GM18867 (cell line): ENCODE data around the gene ZNF101.

Source experiments
- ATAC-seq: cut with Tn5 transposase; IDR thresholded peaks from one replicate; pipeline ENCODE4 v1.9.1; 2021; ENCODE audit warnings: mild to moderate bottlenecking, moderate library complexity; ENCODE audit not compliant: unreplicated experiment

Gene ZNF101

DNA sequence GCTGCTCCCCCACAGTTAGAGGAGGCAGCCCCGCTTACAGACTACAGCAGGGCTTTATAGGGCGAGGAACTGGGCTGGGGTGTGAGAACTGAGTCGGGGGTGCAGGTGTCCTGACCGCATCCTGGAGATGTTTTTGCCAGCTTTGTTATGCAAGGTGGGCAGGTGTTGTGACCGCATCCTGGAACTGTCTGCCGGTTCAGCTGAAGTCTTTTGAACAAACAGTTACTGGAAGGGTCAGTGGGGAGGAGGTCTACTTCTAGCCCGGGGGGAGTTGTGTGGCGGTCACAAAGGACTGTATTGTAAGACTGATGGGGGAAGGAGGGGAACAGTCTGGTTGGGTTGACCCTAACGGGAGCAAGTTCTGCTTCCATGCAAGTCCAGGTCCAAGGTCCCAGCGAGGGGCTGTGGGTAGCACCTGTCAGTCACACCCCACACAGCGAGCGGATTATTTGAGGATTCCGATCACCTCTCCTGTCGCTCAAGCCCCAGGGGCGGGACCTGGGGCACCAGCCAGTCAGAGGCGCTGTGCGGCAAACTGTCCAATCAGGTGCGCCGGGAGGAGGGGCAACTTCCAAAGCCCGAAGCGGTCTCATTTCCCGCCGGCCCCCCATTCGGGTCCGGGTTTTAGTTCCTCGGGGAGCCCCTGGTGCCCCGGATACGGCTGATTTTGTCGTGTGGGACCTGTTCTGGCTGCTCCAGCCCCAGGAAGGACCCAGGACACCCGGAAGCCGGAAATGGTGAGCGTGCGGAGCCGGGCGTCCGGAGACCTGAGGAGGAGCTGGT is at the start of gene ZNF101:
TSS of gene ZNF101 (plus strand) at position 610 of the 783 bp plus-strand sequence. CDS start at position 735, 125 bp downstream.
- ATAC-seq: peak; percentile 67

DNA sequence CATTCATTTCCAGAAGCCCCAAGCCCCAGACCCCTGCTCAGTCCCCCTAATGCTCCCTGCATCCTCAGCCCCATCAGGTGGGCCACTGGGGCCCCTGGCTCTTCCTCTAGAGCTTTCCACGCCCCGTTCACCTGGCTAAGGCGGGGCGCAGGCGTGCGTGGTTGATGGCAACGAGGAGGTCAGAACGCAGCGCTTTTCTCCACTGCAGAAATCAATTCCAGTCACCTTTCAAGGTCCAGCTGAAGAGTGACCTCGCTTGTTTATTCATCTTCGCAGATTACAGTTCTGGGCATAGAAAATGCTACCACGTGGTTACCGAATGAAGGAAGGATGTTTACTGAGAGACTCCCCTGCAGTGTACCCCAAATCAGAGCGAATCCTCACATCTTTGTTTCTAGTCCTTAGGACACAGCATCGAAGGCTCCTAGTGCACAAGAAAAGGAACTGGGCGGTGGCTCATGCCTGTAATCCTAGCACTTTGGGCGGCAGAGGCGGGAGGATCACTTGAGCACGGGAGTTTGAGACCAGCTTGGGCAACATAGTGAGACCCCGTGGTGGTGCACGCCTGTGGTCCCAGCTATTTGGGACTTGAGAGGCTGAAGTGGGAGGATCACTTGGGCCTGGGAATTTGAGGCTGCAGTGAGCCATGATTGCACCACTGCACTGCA is 49.3 kb upstream of the ZNF101 start:
- ATAC-seq: no peak

DNA sequence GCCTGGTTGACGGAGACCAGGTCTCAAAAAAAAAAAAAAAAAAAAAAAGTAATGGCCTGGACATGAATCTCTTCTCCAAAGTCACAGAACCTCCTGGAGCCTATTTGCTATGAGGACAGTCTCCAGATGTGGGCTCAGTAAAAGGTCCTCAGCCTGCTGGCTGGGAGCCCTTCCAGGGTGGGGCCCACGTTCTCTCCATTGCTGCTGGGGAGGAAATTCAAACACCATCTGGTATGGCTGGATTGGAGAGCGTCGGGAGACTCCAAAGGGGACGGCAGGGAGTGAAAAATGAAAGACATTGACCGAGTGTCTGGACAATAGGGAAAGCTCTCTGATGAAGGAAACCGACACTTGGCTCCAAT is 48.8 kb upstream of the ZNF101 start:
- ATAC-seq: no peak

DNA sequence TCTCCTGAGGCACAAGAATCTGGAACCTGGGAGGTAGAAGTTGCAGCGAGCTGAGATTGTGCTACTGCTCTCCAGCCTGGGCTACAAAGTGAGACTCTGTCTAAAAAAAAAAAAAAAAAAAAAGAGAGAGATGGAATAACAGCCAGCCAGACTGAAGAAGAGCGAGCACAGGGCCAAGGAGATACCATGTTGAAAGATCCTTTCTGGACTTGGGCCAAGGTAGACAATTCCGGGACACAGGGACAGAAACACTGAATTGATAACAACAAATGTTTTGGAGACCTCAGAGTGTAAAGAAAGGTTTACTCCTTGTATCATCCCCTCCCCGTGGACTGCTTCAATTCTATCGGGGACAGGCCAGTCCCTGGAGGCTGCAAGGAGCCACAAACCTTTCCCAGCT is 45.3 kb upstream of the ZNF101 start:
- ATAC-seq: no peak

DNA sequence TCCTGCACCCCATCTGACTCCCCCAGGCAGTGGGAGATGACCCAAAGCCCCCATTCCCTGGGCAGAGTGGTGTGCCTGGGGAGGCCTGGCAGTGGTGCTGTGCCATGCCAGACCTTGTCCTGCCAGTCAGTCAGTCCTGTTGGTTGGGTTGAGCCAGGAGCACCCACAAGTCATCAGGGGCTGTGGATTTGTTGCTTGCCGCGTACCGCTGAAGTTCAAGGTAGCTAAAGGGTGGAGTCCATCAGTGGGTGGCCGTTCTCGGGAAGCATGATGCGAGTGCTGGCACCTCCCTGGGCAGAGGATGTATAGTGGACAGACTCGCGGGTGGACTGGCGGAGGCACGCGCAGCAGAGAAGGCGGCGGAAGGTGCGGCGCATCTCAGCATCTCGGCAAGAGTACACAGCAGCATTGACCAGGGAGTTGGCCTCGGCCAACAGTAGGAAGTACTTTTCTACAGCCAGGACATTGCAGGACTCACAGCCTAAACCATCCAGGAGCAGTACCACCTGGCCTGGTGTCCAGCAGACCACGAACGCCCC is 44.5 kb upstream of the ZNF101 start:
- ATAC-seq: no peak

DNA sequence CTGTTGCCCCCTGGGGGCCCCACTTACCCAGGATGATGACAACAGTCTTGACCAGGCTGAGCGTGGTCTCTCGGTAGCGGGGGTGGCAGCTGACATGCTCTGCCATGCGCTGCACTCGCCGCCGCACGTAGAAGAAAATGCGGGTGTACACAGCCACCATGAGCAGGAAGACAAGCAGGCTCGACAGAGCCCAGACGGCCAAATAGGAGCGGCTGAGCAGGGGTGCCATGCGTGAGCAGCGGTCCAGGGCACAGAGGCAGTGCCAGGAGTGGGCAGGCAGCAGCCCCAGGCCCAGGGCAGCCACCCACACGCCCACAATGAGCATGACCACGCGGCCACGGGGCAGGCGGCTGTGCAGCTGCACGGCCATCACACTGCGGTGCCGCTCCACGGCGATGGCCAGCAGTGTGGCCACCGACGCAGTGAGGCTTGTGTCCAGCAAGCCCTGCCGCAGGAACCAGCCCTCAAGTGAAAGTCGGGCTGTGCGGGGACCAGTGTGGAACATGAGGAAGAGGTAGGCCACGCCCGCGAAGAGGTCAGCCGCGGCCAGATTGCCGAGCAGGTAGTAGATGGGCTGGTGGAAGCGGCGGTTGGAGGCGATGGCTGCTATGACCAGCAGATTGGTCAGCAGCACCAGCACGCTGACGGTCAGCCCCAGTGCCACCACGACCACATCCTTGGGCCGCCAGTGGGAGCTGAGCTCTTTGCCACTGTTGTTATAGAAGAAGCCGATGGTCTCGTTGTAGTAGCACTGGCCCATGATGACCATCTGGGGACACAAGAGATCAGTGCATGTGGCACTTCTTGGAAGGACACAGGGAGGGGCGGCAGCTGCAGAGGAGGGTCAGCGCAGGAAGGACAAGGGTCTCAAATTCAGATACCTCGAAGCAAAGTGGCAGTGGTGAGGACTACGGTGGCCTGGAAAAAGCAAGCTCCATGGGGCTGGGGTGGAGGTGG is 41.8 kb upstream of the ZNF101 start:
- ATAC-seq: no peak

DNA sequence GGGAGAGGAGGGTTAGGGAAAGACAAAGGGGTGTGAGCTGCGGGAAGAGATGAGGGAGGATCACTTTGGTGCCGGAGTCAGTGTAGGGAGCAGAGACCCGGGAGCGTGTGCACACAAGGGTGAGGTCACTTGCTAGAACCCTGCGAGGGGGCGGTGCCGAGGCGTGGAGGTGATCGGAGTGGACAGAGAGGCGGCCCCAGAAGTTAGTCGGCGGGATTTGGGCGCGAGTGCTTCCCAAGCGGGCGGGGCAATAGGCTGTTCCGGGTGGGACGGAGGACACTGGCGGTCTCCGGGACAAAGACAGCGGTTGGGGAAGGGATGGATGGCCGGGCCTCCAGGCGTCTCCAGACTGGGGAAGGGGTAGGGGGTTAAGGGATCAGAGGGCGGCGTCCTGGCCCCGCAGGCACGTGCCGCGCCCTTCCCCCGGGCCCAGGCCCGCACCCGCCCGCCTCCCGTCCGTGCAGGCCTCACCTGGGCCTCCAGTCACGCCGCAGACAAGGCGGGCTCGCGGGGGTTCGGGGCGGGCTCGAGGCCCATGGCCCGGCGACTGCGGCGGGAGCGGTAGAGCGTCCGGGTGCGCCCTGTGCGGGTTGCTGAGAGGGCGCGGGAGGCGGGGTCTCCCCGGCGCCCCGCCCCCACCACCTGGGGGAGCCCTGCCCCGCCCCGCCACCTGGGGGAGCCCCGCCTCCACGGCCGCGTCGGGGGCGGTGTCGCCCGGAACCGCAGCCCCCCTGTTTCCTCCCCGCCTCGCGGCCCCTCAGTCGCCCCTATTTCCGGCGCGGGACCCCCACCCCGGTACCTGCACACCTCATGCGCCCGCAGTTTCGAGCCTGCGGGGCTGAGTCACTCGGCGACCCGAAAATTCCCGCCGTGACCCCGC is 40.8 kb upstream of the ZNF101 start, which contains the start of gene LPAR2:
TSS of gene LPAR2 (minus strand) at position 600 of the 880 bp plus-strand sequence. CDS start 945 bp downstream, outside the sequence.
- peak; percentile 73 for ATAC-seq

DNA sequence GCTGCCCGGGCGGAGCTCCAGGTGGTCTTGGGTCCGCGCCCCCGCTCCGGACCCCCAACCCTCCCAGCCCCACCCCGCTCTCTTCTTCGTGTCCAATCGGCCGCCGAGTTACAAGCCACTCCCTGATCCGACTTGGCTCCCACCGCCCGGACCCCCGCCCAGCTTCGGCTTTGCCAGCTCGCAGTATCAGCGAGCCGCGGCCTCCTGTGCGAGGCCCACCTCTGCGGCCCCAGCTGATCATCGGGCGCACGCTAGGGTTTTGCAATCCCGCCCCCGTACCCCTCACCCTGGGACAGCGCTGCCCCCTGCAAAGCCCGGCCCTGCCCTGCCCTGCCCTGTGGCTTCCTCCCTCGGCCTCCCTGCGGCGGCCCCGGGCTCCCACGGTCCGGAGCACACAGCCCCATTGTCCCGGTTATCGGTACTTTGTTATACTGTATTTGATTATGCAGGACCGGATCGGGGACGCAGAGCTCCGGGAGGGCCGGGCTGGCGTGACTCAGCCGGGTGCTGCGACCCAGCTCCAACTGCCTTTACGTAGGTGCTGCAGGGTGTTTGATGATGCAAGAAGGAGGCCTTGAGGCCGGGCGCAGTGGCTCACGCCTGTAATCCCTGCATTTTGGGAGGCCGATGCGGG is 40.0 kb upstream of the ZNF101 start:
- ATAC-seq: peak; percentile 12

DNA sequence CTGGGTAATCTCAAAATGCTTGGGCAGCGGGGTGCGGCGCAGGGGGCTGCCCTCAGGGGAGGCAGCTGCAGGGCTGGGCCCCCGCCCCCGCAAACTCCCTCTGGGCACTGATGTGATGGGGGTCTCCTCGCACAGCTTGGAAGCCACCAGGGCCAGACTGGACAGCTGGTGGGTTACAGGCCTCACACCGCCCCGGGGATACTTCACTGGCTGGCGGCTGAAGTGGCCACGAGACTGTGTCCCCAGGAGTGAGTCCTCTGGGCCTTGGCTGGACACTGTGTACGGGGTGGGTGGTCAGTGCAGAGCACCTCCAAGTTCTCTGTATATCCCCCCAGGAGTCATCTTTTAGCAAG is 38.6 kb upstream of the ZNF101 start:
- no peak for ATAC-seq

DNA sequence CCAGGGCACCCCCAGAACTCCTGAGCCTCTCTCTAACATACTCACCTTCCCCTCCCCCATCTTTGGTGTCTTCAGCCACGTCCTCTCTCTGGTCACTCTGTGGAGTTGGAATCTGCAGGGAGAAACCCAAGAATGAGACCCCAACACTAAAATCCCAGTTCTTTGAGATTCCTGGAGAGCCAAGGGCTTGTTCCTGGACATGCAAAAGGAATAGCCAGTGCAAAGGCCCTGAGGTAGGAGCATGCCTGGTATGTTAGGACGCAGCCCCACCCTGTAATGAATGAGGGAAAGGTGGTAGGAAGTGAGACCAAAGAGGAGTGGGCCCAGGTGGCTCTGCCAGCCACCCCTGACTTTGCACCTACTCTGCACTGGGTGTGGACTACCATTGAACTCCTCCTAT is 38.2 kb upstream of the ZNF101 start:
- ATAC-seq: no peak

DNA sequence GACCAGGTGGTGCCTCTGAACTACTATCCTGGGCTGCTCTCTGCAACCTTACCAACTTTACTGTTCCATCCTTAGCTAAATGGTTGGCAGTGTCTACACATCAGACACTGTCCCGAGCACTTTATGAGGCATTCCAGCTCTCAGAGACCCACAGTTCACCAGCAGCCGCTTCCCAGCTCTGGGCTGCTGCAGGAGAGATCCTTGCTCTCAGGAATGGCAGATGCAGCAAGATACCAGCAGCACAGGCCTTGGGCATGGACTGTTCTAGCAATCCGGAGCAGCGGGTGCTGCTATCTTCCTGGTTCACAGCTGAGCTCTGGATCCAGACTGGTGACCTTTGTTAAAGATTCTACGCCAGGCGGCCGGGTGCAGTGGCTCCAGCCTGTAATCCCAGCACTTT is 37.3 kb upstream of the ZNF101 start:
- no peak for ATAC-seq

DNA sequence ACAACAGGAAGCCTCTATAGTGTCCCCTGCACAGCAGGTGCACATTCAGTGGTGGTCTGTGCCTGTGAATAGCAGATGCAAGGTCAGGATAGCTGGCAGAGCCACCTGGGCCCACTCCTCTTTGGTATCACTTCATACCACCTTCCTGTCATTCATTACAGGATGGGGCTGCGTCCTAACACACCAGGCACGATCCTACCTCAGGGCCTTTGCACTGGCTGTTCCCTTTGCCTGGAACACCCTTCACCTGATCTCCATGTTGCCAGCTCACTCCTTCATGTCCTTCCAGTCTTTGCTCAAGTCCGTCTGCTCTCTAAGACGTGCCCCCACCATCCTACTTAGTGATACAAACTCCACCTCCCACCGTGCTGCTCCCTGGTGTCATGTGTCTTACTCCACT is 36.0 kb upstream of the ZNF101 start:
- no peak for ATAC-seq

DNA sequence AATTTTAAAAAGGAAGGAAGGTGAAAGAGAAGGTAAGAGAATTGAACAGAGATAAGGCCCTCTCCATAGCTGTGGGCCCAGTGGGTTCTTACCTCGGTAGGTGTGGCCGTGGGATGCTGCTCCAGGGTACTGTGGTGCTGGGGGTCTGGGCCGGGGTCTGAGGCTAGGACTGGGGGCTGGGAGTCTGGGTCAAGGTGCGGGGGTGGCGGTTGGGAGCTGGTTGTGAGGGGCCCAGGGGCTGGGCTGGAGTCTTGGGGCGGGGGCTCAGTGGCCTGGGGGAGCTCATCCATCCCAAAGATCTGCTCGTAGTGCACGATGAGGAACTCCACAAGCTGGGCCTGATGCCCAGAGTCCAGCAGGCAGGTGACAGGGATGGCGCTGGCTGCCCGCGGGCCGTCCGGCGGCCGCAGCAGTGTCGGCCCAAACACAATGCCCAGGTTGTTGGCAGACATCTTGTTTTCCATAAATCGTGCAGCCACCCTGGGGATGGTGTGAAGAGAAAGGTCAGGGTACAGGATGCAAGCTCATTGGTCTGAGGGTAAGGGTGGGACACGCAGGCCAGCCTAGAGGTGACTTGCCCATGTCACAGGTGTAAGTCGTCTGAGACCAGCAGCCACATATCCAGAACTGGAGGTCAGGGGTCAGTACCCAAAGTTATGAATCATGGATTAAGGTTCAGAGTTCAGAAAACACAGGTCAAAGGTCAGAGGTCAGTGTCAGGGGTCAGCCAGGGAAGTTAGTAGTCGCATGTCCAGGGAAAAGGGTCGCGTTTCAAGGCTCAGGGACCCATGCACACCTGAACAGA is 34.7 kb upstream of the ZNF101 start:
- no peak for ATAC-seq

DNA sequence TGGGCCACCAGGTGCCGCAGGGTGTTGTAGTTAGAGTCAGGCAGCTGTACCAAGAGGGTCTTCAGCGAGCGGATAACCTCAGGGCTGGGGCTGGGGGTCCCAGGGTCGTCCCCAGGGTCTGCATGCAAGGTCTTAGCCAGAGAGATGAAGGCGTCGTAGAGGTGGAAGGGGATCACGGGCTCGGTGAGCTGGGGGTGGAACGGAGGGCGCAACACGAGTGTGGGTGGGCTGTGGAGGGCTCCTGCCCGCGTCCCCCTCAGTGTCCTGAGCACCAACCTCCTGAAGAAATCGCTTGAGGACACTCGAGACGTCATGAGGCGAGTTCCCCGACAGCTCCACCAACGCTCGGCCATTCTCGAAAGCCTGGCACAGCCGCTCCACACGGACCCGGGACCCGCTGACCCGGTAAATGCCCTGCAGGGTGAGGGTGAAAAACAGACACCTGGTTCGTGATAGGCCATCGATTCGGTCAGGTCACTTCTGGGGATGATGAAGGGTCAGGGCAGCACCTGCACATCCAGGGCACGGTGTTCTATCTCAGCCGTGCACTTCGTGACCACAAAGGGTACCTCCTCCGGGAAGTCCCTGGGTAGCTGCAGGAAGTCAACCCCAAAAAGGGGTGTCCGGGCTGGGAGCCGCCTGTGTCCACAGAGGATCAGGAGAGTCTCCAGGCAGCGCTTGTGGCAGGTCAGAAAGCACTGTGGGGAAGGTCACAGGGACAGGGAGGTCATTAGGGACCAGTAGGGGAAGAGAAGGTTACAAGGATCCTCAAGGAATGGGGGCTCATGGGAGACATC is 33.9 kb upstream of the ZNF101 start:
- no peak for ATAC-seq

DNA sequence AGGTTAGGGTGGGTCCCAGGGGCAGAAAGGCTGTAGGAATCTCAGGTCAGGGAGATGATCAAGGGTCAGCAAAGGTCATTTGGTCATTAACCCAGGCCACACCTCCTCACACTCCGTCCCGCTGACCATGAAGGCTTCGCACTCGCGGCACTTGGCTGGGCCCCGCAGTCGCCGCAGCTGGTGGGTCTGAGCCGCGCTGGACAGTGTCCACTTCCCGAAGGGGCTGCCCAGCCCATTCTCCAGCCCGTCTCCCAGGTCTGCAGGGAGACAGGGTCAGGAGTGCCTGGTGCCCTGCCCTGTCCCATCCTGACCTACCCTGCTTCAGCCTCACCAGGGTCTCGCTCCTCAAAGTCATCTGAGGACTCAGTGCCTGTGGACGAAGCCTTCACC is 33.3 kb upstream of the ZNF101 start:
- ATAC-seq: no peak

DNA sequence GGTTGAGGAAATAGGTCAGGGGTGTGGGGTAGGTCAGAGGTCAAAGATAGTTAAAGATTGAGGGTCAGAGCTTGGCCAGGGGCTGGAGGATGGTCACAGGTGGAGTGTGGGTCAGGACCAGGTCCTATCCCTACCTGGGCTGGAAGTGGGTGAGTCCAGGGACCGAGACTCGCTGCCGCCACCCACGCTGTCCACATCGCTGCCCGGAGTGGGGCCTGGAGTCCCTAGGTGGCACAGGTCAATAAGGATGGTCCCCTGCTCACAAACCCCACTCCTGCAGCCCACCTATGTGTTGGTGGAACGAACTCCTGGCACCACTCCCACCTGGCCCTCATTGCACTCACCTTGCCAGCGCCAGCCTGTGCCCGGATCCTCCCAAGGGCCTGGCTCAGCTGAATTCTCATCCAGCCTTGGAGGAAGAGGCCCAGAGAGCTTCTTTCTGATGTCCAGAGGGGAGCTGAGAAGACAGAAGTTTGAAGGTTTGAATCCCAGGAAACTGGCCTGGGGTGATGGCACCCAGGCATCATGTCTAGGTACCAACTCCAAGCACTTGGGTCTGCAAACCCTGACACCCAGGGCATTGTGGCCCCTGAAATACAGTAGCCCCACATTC is 32.0 kb upstream of the ZNF101 start:
- no peak for ATAC-seq

DNA sequence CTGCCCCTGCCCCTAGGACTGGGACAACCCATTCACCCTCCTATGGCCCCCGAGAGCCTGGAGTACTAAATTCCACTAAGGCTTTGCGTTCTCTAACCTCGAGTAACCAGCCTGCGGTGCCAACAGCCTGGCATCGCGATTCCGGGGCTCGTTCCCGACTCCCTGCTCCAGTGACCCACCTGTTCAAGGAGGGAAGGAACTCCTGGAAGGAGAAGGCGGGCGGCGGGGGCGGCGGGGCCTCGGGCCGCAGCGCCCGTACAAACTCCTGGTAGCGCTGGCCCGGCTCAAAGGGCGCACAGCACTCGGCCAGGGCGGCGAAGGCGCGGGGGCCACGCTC is 31.5 kb upstream of the ZNF101 start:
- ATAC-seq: no peak
